GM23248 (cell line): ENCODE measurements around the gene FUT7. TPM values are rescaled to one million over a fixed set of nuclear protein-coding genes. Genes with fewer than 3 reads are reported as not detected.

Experiments used
- DNase-seq: peaks from one replicate; pipeline ENCODE4 v3.0.0-alpha.2; 2015
- H2AFZ ChIP-seq: fragments of 200-600 bp; sonication (generic); 2 replicates; pipeline ENCODE4 v1.6.1; 2016; ENCODE audit warnings: antibody characterized with exemption
- H3F3A ChIP-seq: fragments of 200-600 bp; sonication (generic); 2 replicates; pipeline ENCODE4 v1.6.1; 2016; ENCODE audit warnings: mild to moderate bottlenecking, antibody characterized with exemption, mixed run types; ENCODE audit not compliant: insufficient read depth
- H3K27ac ChIP-seq: fragments of 200-600 bp; sonication (generic); 2 replicates; pipeline ENCODE4 v1.5.1; 2016; ENCODE audit warnings: mild to moderate bottlenecking
- H3K27me3 ChIP-seq: fragments of 200-600 bp; sonication (generic); replicated peaks from 2 replicates; pipeline ENCODE4 v1.6.1; 2016; ENCODE audit warnings: mild to moderate bottlenecking; ENCODE audit not compliant: insufficient read depth
- H3K36me3 ChIP-seq: fragments of 200-600 bp; sonication (generic); 2 replicates; pipeline ENCODE4 v1.6.1; 2016; ENCODE audit warnings: low read depth, mild to moderate bottlenecking
- H3K4me1 ChIP-seq: fragments of 200-600 bp; sonication (generic); 2 replicates; pipeline ENCODE4 v1.6.1; 2016; ENCODE audit warnings: mild to moderate bottlenecking; ENCODE audit not compliant: insufficient read depth
- H3K4me2 ChIP-seq: fragments of 200-600 bp; sonication (generic); one replicate; pipeline ENCODE4 v1.6.1; 2016; ENCODE audit warnings: mild to moderate bottlenecking; ENCODE audit not compliant: unreplicated experiment
- H3K4me3 ChIP-seq: fragments of 200-600 bp; sonication (generic); 2 replicates; pipeline ENCODE4 v1.5.1; 2016; ENCODE audit warnings: mild to moderate bottlenecking
- H3K79me2 ChIP-seq: fragments of 200-600 bp; sonication (generic); 2 replicates; pipeline ENCODE4 v1.6.1; 2016; ENCODE audit warnings: mild to moderate bottlenecking; ENCODE audit not compliant: insufficient read depth
- H3K9ac ChIP-seq: fragments of 200-600 bp; sonication (generic); 2 replicates; pipeline ENCODE4 v1.6.1; 2016; ENCODE audit warnings: mild to moderate bottlenecking
- H3K9me2 ChIP-seq: fragments of 200-600 bp; sonication (generic); 2 replicates; pipeline ENCODE4 v1.6.1; 2016; ENCODE audit warnings: mixed run types, mild to moderate bottlenecking, moderate library complexity; ENCODE audit not compliant: insufficient read depth
- H3K9me3 ChIP-seq: fragments of 200-600 bp; sonication (generic); one replicate; pipeline ENCODE4 v1.6.1; 2017; ENCODE audit warnings: low read depth
- H4K20me1 ChIP-seq: fragments of 200-600 bp; sonication (generic); 2 replicates; pipeline ENCODE4 v1.6.0; 2016; ENCODE audit not compliant: insufficient read depth
- EZH2 ChIP-seq: fragments of 200-600 bp; sonication (generic); IDR thresholded peaks from 2 replicates; pipeline ENCODE4 v1.6.1; 2018; ENCODE audit warnings: antibody characterized with exemption, mild to moderate bottlenecking; ENCODE audit not compliant: insufficient read depth, poor library complexity, severe bottlenecking
- EZH2phosphoT487 ChIP-seq: fragments of 200-600 bp; sonication (generic); IDR thresholded peaks from 2 replicates; pipeline ENCODE4 v1.6.1; 2018; ENCODE audit warnings: antibody characterized with exemption, moderate library complexity, mild to moderate bottlenecking, low read depth; ENCODE audit not compliant: insufficient read depth
- WGBS, 2 experiments: methylation state at CpG; one replicate each; pipeline ENCODE4 v1.1.6; 2015 to 2017; ENCODE audit warnings: low lambda C conversion rate in 2 of 2, low coverage in 1 of 2; ENCODE audit errors: missing lambda C conversion rate in 2 of 2; 5-methylcytosine and 5-hydroxymethylcytosine counted together
- in situ Hi-C: fragments of 300-500 bp; cut with MboI; formaldehyde crosslinking; loops from 2 replicates; pipeline ENCODE4 v1.15.0; 2020
- polyA plus RNA-seq: library from polyadenylated mRNA; unstranded; fragments of >200 nt; fragmentation: Nextera tagmentation; extraction: Ambion mirVana; gene quantifications from 2 replicates; pipeline ENCODE4 v1.2.1, GENCODE V29; 2016
- total RNA-seq: library from RNA; depleted of rRNA; stranded (reverse); fragments of >200 nt; shearing (Covaris generic); gene quantifications from 2 replicates; pipeline ENCODE4 v1.2.3, GENCODE V29; 2014

Gene FUT7
- total and polyA plus RNA-seq, 2 experiments from 2014 or later: not detected

- Histone ChIP-seq H3K79me2 (no peaks in the 10 kb centered on the region), H3K9me2 (no peaks in the 10 kb centered on the region), H3K9ac (no peak overlapping the region), H3K4me2 (no peak overlapping the region), H3K4me3 (no peak overlapping the region), H4K20me1 (no peaks in the 10 kb centered on the region), H3K27ac (no peak overlapping the region), H3K4me1 (no peaks in the 10 kb centered on the region), H3F3A (no peaks in the 10 kb centered on the region), H3K36me3 (no peaks in the 10 kb centered on the region), H3K27me3 (no peaks in the 10 kb centered on the region), H3K9me3 (no peaks in the 10 kb centered on the region), H2AFZ (no peak overlapping the region)
- TF ChIP-seq EZH2phosphoT487: no peak
- no peak for TF ChIP-seq EZH2
- WGBS, 2 experiments: 83 to 87% methylated on average over 27 to 67 of the region's 67 CpGs
- DNase-seq: no peak
- in situ Hi-C loops: no loop called here
Observed at GRCh38 chr9:137012694-137013570, 19.0 kb downstream of the FUT7 start.

- Histone ChIP-seq H3K79me2 (no peaks in the 10 kb centered on the region), H3K36me3 (no peaks in the 10 kb centered on the region), H3K9me2 (no peaks in the 10 kb centered on the region), H3K4me2 (no peak overlapping the region), H3F3A (no peaks in the 10 kb centered on the region), H3K9me3 (no peaks in the 10 kb centered on the region), H2AFZ (no peak overlapping the region), H3K27ac (no peak overlapping the region), H3K4me1 (no peaks in the 10 kb centered on the region), H3K27me3 (no peaks in the 10 kb centered on the region), H3K9ac (no peak overlapping the region), H4K20me1 (no peaks in the 10 kb centered on the region), H3K4me3 (no peak overlapping the region)
- no peak for TF ChIP-seq EZH2
- no peak for TF ChIP-seq EZH2phosphoT487
- in situ Hi-C loops: no loop called here
- no peak for DNase-seq
- WGBS, 2 experiments: 93 to 95% methylated on average over 30 to 39 of the region's 39 CpGs
Observed at GRCh38 chr9:137011907-137012675, 19.8 kb downstream of the FUT7 start.

- no peaks in the 10 kb centered on the region for H3K4me1 ChIP-seq
- H4K20me1 ChIP-seq: no peaks in the 10 kb centered on the region
- H3K9me3 ChIP-seq: no peaks in the 10 kb centered on the region
- TF ChIP-seq EZH2phosphoT487: no peak
- TF ChIP-seq EZH2: no peak
- no peaks in the 10 kb centered on the region for H3K9me2 ChIP-seq
- no peak overlapping the region for H3K4me2 ChIP-seq
- no peak overlapping the region for H3K4me3 ChIP-seq
- H3K27ac ChIP-seq: no peak overlapping the region
- H3K79me2 ChIP-seq: no peaks in the 10 kb centered on the region
- no peak for DNase-seq
- no peaks in the 10 kb centered on the region for H3F3A ChIP-seq
- H2AFZ ChIP-seq: no peak overlapping the region
- H3K27me3 ChIP-seq: no peaks in the 10 kb centered on the region
- in situ Hi-C loops: no loop called here
- H3K36me3 ChIP-seq: no peaks in the 10 kb centered on the region
- H3K9ac ChIP-seq: no peak overlapping the region
- WGBS, 2 experiments: 95 to 96% methylated on average over 10 to 24 of the region's 24 CpGs
Observed at GRCh38 chr9:137011156-137011555, 20.7 kb downstream of the FUT7 start.

- Histone ChIP-seq H3K4me3 (no peak overlapping the region), H3K27ac (no peak overlapping the region), H3K9ac (no peak overlapping the region), H3K4me1 (no peaks in the 10 kb centered on the region), H3K4me2 (no peak overlapping the region), H4K20me1 (no peaks in the 10 kb centered on the region), H3K79me2 (no peaks in the 10 kb centered on the region), H3K36me3 (no peaks in the 10 kb centered on the region), H3K9me2 (no peaks in the 10 kb centered on the region), H2AFZ (no peak overlapping the region), H3K27me3 (no peaks in the 10 kb centered on the region), H3F3A (no peaks in the 10 kb centered on the region), H3K9me3 (no peaks in the 10 kb centered on the region)
- WGBS, 2 experiments: 97% methylated on average over 25 to 49 of the region's 49 CpGs
- in situ Hi-C loops: no loop called here
- TF ChIP-seq EZH2phosphoT487: no peak
- TF ChIP-seq EZH2: no peak
- DNase-seq: no peak
Observed at GRCh38 chr9:137009938-137010732, 21.8 kb downstream of the FUT7 start.
